ENCODE data around the gene CT45A9. TPM values are rescaled to one million over a fixed set of nuclear protein-coding genes. Genes with fewer than 3 reads are reported as not detected.
"Not testable (repeated sequence)": the region's sequence is repeated elsewhere in the genome, so short reads cannot be mapped to it uniquely, and the experiment has no call there.

CT45A9 gene
- total and polyA plus RNA-seq, 2 experiments from 2014 or later = not detected

DNA sequence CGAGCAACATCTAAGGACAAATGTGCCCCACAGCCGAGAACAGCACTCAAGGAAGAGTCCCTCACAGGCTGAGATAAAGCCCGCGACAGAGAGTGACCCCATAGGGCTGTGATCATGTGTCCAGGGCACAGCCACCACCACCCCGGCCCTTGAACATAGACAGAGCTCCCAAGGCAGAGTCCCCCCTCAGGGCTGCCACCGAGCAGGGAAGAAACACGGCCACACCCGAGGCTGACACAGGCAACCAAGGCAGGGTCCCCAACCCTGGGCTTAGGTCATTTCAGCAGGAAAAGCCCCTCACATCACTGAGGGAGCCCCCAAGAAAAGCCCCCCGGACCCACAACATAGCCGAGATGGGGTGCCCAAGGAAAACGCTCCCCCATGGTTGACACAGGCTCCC is 21.2 kb upstream of the CT45A9 start:
- no peaks in the 10 kb centered on the region for H3K79me2 ChIP-seq (ENCODE audit: insufficient read depth)
- no peak overlapping the region for H2AFZ ChIP-seq
- no peaks in the 10 kb centered on the region for H3K9me2 ChIP-seq (ENCODE audit: insufficient read depth)
- WGBS, 2 experiments (ENCODE audit: low coverage in 1 of 2, low lambda C conversion rate in 2 of 2, missing lambda C conversion rate in 2 of 2) = 54 to 62% methylated on average over 5 to 6 of the region's 11 CpGs
- H3K4me1 ChIP-seq (ENCODE audit: insufficient read depth) = no peaks in the 10 kb centered on the region
- no peaks in the 10 kb centered on the region for H3K27me3 ChIP-seq (replicated peaks; ENCODE audit: insufficient read depth)
- H3K9ac ChIP-seq = no peak overlapping the region
- H4K20me1 ChIP-seq (ENCODE audit: insufficient read depth) = no peaks in the 10 kb centered on the region
- H3K4me3 ChIP-seq = no peak overlapping the region
- H3K4me2 ChIP-seq (ENCODE audit: unreplicated experiment) = no peak overlapping the region
- no peak overlapping the region for H3K27ac ChIP-seq
- H3K9me3 ChIP-seq (ENCODE audit: low read depth) = no peaks in the 10 kb centered on the region
- TF ChIP-seq EZH2phosphoT487 (IDR thresholded peaks at IDR 0.05; ENCODE audit: insufficient read depth, low read depth) (no peak), EZH2 (IDR thresholded peaks at IDR 0.05; ENCODE audit: insufficient read depth, poor library complexity, severe bottlenecking) (no peak)
- in situ Hi-C loops (cut with MboI) = no loop called here
- no peak for DNase-seq
- H3F3A ChIP-seq (ENCODE audit: insufficient read depth) = no peaks in the 10 kb centered on the region
- no peaks in the 10 kb centered on the region for H3K36me3 ChIP-seq (ENCODE audit: low read depth)

DNA sequence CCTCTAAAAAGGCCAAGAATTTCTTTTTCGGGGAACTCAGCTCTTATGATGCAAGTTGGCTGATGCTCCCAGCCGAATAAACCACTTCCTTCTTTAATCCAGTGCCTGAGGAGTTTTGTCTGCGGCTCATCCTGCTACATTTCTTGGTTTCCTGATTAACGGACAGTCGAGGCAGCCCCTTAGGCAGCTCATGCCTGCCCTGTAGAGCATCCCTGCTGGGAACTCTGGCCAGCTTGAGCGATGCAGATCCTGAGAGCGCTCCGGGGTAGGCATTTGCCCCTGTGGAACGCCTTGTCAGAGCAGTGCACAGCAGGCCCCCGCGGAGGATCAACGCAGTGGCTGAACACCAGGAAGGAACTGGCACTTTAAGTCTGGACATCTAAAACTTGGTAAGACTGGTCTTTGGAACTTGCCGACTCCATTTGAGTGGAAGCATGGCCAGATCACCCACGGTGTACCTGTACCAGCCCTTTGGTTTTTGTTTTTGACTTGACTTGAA is 18.5 kb upstream of the CT45A9 start:
- Histone ChIP-seq H3K9ac (no peak overlapping the region), H4K20me1 (ENCODE audit: insufficient read depth) (no peaks in the 10 kb centered on the region), H3K27ac (no peak overlapping the region), H2AFZ (no peak overlapping the region), H3K36me3 (ENCODE audit: low read depth) (no peaks in the 10 kb centered on the region), H3K4me3 (no peak overlapping the region), H3K9me3 (ENCODE audit: low read depth) (no peaks in the 10 kb centered on the region), H3F3A (ENCODE audit: insufficient read depth) (no peaks in the 10 kb centered on the region), H3K27me3 (replicated peaks; ENCODE audit: insufficient read depth) (no peaks in the 10 kb centered on the region), H3K9me2 (ENCODE audit: insufficient read depth) (no peaks in the 10 kb centered on the region), H3K4me1 (ENCODE audit: insufficient read depth) (no peaks in the 10 kb centered on the region), H3K79me2 (ENCODE audit: insufficient read depth) (no peaks in the 10 kb centered on the region), H3K4me2 (ENCODE audit: unreplicated experiment) (no peak overlapping the region)
- in situ Hi-C loops (cut with MboI) = no loop called here
- 48 to 59% methylated on average over 10 to 14 of the region's 14 CpGs for WGBS, 2 experiments (ENCODE audit: low coverage in 1 of 2, low lambda C conversion rate in 2 of 2, missing lambda C conversion rate in 2 of 2)
- TF ChIP-seq EZH2phosphoT487 (IDR thresholded peaks at IDR 0.05; ENCODE audit: insufficient read depth, low read depth) (no peak), EZH2 (IDR thresholded peaks at IDR 0.05; ENCODE audit: insufficient read depth, poor library complexity, severe bottlenecking) (no peak)
- DNase-seq = no peak

DNA sequence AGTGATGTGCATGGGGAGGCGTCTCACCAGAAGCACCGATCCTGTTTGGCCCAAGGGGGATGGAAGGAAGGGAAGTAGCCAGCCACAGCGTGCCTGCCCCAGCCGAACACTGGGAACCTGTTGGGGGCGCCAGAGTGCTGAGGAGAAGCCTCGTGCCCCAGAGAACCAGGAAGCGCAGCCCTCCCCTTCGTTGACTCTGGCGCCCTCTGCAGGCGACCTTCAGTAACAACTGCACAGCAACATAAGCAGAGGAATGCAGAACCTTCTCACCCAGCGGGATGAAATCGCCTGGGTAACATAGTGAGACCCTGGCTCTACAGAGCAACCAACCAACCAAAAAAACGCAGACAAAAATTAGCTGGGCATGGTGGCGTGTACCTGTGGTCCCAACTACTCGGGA is 17.4 kb upstream of the CT45A9 start:
- H2AFZ ChIP-seq; H3K27me3 ChIP-seq (replicated peaks; ENCODE audit: insufficient read depth); H3K9me2 ChIP-seq (ENCODE audit: insufficient read depth); DNase-seq; H3K4me3 ChIP-seq; H3K9me3 ChIP-seq (ENCODE audit: low read depth); H3K27ac ChIP-seq; in situ Hi-C loops (cut with MboI); H3K36me3 ChIP-seq (ENCODE audit: low read depth); H3F3A ChIP-seq (ENCODE audit: insufficient read depth); H3K4me2 ChIP-seq (ENCODE audit: unreplicated experiment); H3K9ac ChIP-seq; H4K20me1 ChIP-seq (ENCODE audit: insufficient read depth); H3K79me2 ChIP-seq (ENCODE audit: insufficient read depth); H3K4me1 ChIP-seq (ENCODE audit: insufficient read depth): not testable (repeated sequence)
- WGBS, 2 experiments (ENCODE audit: low coverage in 1 of 2, low lambda C conversion rate in 2 of 2, missing lambda C conversion rate in 2 of 2) = 56 to 62% methylated on average over 5 to 8 of the region's 15 CpGs

DNA sequence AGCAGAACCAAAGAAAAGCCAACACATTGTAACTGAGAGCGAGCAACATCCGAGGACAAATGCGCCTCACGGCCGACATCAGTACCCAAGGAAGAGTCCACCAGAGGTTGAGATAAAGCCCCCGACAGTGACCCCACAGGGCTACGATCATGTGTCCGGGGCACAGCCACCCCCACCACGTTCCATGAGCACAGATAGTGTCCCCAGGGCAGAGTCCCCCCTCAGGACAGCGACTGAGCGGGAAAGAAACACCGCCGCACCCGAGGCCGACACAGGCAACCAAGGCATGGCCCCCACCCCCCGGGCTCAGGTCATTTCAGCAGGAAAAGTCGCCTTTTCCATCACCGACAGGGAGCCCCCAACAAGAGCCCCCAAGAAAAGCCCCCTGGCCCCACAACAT is 16.6 kb upstream of the CT45A9 start:
- H3K4me3 ChIP-seq; H3F3A ChIP-seq (ENCODE audit: insufficient read depth); H3K4me2 ChIP-seq (ENCODE audit: unreplicated experiment); in situ Hi-C loops (cut with MboI); H3K36me3 ChIP-seq (ENCODE audit: low read depth); DNase-seq; H3K9ac ChIP-seq; H3K4me1 ChIP-seq (ENCODE audit: insufficient read depth); H4K20me1 ChIP-seq (ENCODE audit: insufficient read depth); H3K9me2 ChIP-seq (ENCODE audit: insufficient read depth); H2AFZ ChIP-seq; H3K27ac ChIP-seq; H3K27me3 ChIP-seq (replicated peaks; ENCODE audit: insufficient read depth); H3K9me3 ChIP-seq (ENCODE audit: low read depth); H3K79me2 ChIP-seq (ENCODE audit: insufficient read depth): not testable (repeated sequence)
- WGBS, 2 experiments (ENCODE audit: low coverage in 1 of 2, low lambda C conversion rate in 2 of 2, missing lambda C conversion rate in 2 of 2) = 60 to 77% methylated on average over 12 of the region's 18 CpGs

DNA sequence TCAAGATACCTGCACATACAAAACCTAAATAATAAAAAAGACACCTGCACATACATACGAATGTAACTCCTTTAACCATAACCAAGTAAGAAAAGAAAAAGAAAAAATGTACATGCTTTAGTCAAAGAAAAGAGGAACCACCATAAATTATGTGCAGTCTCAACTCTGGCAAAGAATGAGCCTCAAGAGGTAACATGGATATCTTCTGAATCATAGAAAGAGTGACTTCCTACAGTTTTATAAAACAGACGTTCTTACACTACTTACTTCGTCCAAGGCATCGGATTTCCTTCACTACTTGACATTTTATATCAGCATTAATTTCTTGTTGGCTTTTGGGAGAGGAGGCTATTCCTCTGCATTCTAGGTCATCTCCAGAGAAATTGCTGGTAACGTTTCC is 11.1 kb upstream of the CT45A9 start:
- H3K9ac ChIP-seq; H3K4me1 ChIP-seq (ENCODE audit: insufficient read depth); H3K4me3 ChIP-seq; H3K9me2 ChIP-seq (ENCODE audit: insufficient read depth); H3K9me3 ChIP-seq (ENCODE audit: low read depth); H3K27me3 ChIP-seq (replicated peaks; ENCODE audit: insufficient read depth); H3F3A ChIP-seq (ENCODE audit: insufficient read depth); H2AFZ ChIP-seq; DNase-seq; H3K36me3 ChIP-seq (ENCODE audit: low read depth); in situ Hi-C loops (cut with MboI); H3K79me2 ChIP-seq (ENCODE audit: insufficient read depth); H3K4me2 ChIP-seq (ENCODE audit: unreplicated experiment); H3K27ac ChIP-seq; H4K20me1 ChIP-seq (ENCODE audit: insufficient read depth): not testable (repeated sequence)
- WGBS, 2 experiments (ENCODE audit: low coverage in 1 of 2, low lambda C conversion rate in 2 of 2, missing lambda C conversion rate in 2 of 2) = 0 to 6% methylated on average over 2 to 4 of the region's 5 CpGs

DNA sequence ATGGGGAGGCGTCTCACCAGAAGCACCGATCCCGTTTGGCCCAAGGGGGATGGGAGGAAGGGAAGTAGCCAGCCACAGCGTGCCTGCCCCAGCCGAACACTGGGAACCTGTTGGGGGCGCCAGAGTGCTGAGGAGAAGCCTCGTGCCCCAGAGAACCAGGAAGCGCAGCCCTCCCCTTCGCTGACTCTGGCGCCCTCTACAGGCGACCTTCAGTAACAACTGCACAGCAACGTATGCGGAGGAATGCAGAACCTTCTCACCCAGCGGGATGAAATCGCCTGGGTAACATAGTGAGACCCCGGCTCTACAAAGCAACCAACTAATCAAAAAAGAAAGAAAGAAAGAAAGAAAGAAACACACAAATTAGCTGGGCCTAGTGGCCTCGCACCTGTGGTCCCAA is 17.2 kb downstream of the CT45A9 start, which contains the start of gene CT45A8:
TSS of gene CT45A8 (minus strand) at position 101 of the 400 bp plus-strand sequence. CDS start 3,755 bp downstream, outside the sequence.
- H3K4me3 ChIP-seq; H3K9ac ChIP-seq; H3K79me2 ChIP-seq (ENCODE audit: insufficient read depth); DNase-seq; H3K4me2 ChIP-seq (ENCODE audit: unreplicated experiment); H2AFZ ChIP-seq; H3K36me3 ChIP-seq (ENCODE audit: low read depth); H3K4me1 ChIP-seq (ENCODE audit: insufficient read depth); H3F3A ChIP-seq (ENCODE audit: insufficient read depth); in situ Hi-C loops (cut with MboI); H4K20me1 ChIP-seq (ENCODE audit: insufficient read depth); H3K9me3 ChIP-seq (ENCODE audit: low read depth); H3K27me3 ChIP-seq (replicated peaks; ENCODE audit: insufficient read depth); H3K9me2 ChIP-seq (ENCODE audit: insufficient read depth); H3K27ac ChIP-seq: not testable (repeated sequence)
- WGBS, 2 experiments (ENCODE audit: low coverage in 1 of 2, low lambda C conversion rate in 2 of 2, missing lambda C conversion rate in 2 of 2) = no CpG with 5 or more reads among the region's 17 CpGs

DNA sequence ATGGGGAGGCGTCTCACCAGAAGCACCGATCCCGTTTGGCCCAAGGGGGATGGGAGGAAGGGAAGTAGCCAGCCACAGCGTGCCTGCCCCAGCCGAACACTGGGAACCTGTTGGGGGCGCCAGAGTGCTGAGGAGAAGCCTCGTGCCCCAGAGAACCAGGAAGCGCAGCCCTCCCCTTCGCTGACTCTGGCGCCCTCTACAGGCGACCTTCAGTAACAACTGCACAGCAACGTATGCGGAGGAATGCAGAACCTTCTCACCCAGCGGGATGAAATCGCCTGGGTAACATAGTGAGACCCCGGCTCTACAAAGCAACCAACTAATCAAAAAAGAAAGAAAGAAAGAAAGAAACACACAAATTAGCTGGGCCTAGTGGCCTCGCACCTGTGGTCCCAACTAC is 34.4 kb downstream of the CT45A9 start, which contains the start of gene CT45A7:
TSS of gene CT45A7 (minus strand) at position 101 of the 400 bp plus-strand sequence. CDS start 3,747 bp downstream, outside the sequence.
- H3K27me3 ChIP-seq (replicated peaks; ENCODE audit: insufficient read depth); in situ Hi-C loops (cut with MboI); H2AFZ ChIP-seq; H3K4me1 ChIP-seq (ENCODE audit: insufficient read depth); H3K36me3 ChIP-seq (ENCODE audit: low read depth); DNase-seq; H3K9ac ChIP-seq; H3F3A ChIP-seq (ENCODE audit: insufficient read depth); H3K9me2 ChIP-seq (ENCODE audit: insufficient read depth); H3K4me3 ChIP-seq; H3K27ac ChIP-seq; H3K79me2 ChIP-seq (ENCODE audit: insufficient read depth); H3K9me3 ChIP-seq (ENCODE audit: low read depth); H3K4me2 ChIP-seq (ENCODE audit: unreplicated experiment); H4K20me1 ChIP-seq (ENCODE audit: insufficient read depth): not testable (repeated sequence)
- WGBS, 2 experiments (ENCODE audit: low coverage in 1 of 2, low lambda C conversion rate in 2 of 2, missing lambda C conversion rate in 2 of 2) = no CpG with 5 or more reads among the region's 17 CpGs

All from GM23248 (cell line).